K562 (cell line): Measurements from ENCODE around the gene ERBB4. TPM values are rescaled to one million over a fixed set of nuclear protein-coding genes. Genes with fewer than 3 reads are reported as not detected.

Source experiments
- ATAC-seq: fragments of 200-7000 bp; cut with Tn5 transposase; 3 replicates; pipeline ENCODE4 v1.9.1; 2020; ENCODE audit warnings: moderate library complexity
- BruUV-seq: library from RNA; stranded (reverse); fragments of 400-500 nt; replicated peaks from 2 replicates; lab custom pipeline; 2021; lab: Mats Ljungman, UMichigan
- CTCF ChIA-PET: fragments of 300-600 bp; formaldehyde crosslinking; extraction: SDS; loops from one replicate; lab custom pipeline; 2021; ENCODE audit warnings: low intra/inter-chr PET ratio; lab: Yijun Ruan, JAX
- POLR2A ChIA-PET: fragments of 300-600, 350-650 bp; sonication (Branson Sonifier 250); formaldehyde crosslinking; extraction: SDS; loops from one replicate; lab custom pipeline; 2021; ENCODE audit warnings: antibody characterized with exemption, inconsistent platforms; lab: Yijun Ruan, JAX
- DNase-seq, 4 experiments: peaks; one replicate each; pipeline versions ENCODE4 v3.0.0 to v3.0.0-alpha.2; 2011 to 2018; ENCODE audit warnings: low spot score in 3 of 4, mixed read lengths in 3 of 4; ENCODE audit errors: extremely low read depth in 1 of 4
- FAIRE-seq: peaks from 2 replicates; lab custom pipeline; 2011; peaks lifted over from hg19 to GRCh38; lab: Jason Lieb, UNC
- H2AFZ ChIP-seq: 2 replicates; pipeline ENCODE4 v1.6.0; 2011; ENCODE audit warnings: low read depth, low read length, control low read depth, inconsistent platforms
- H3K27ac ChIP-seq: fragments of 200-600 bp; 3 replicates; pipeline ENCODE4 v1.8.0; 2011; ENCODE audit warnings: low read depth, mild to moderate bottlenecking, control low read depth, inconsistent platforms, low read length, moderate library complexity, mixed read lengths; ENCODE audit errors: extremely low read depth
- H3K27me3 ChIP-seq, 2 experiments: fragments of 300-600 bp in 1 of 2; 2 replicates in 1 of 2; 3 replicates in 1 of 2; pipeline versions ENCODE4 v1.6.0 to v1.8.0; 2011; ENCODE audit warnings: inconsistent platforms in 2 of 2, low read length in 2 of 2, mild to moderate bottlenecking in 1 of 2, mixed read lengths in 1 of 2, moderate library complexity in 1 of 2; ENCODE audit not compliant: control insufficient read depth in 2 of 2, insufficient read depth in 2 of 2
- H3K36me3 ChIP-seq: fragments of 300-600 bp; 3 replicates; pipeline ENCODE4 v1.8.0; 2011; ENCODE audit warnings: mild to moderate bottlenecking, low read length, inconsistent platforms; ENCODE audit not compliant: control insufficient read depth, insufficient read depth
- H3K4me1 ChIP-seq, 2 experiments: fragments of 200-600 bp in 1 of 2; replicated peaks in 1 of 2; 2 replicates in 1 of 2; 3 replicates in 1 of 2; pipeline versions ENCODE4 v1.5.1 to v1.8.0; 2011; ENCODE audit warnings: inconsistent platforms in 2 of 2, low read length in 2 of 2, mild to moderate bottlenecking in 1 of 2, mixed read lengths in 1 of 2, moderate library complexity in 1 of 2; ENCODE audit not compliant: control insufficient read depth in 2 of 2, insufficient read depth in 2 of 2
- H3K4me2 ChIP-seq: 2 replicates; pipeline ENCODE4 v1.6.1; 2011; ENCODE audit warnings: low read length, control low read depth, inconsistent platforms, mixed read lengths; ENCODE audit not compliant: insufficient read depth
- H3K4me3 ChIP-seq: fragments of 200-600 bp; sonication (generic), shearing (Covaris generic); 2 replicates; pipeline ENCODE4 v1.5.1; 2016; ENCODE audit warnings: control low read depth, inconsistent platforms
- H3K79me2 ChIP-seq: fragments of 200-600 bp; 3 replicates; pipeline ENCODE4 v1.8.0; 2011; ENCODE audit warnings: low read length, inconsistent platforms; ENCODE audit not compliant: control insufficient read depth, insufficient read depth
- H3K9ac ChIP-seq, 2 experiments: 2 replicates each; pipeline versions ENCODE4 v1.6.0 to v1.6.1; 2011; ENCODE audit warnings: low read depth in 2 of 2, low read length in 2 of 2, control low read depth in 1 of 2, inconsistent platforms in 1 of 2, mild to moderate bottlenecking in 1 of 2, mixed read lengths in 1 of 2; ENCODE audit not compliant: insufficient read depth in 1 of 2
- H3K9me1 ChIP-seq: one replicate; pipeline ENCODE4 v1.6.0; 2011; ENCODE audit warnings: inconsistent platforms, mild to moderate bottlenecking, low read length, moderate library complexity; ENCODE audit not compliant: control insufficient read depth, insufficient read depth
- H3K9me3 ChIP-seq: replicated peaks from 2 replicates; pipeline ENCODE4 v1.5.1; 2011; ENCODE audit warnings: low read depth, low read length, inconsistent platforms; ENCODE audit not compliant: control insufficient read depth, insufficient read depth
- H4K20me1 ChIP-seq: replicated peaks from 2 replicates; pipeline ENCODE4 v1.6.1; 2011; ENCODE audit warnings: low read length, inconsistent platforms, mixed read lengths; ENCODE audit not compliant: control insufficient read depth, insufficient read depth
- GTF2A2 ChIP-seq: IDR thresholded peaks from 2 replicates; pipeline ENCODE4 v1.6.1; 2016; ENCODE audit warnings: mild to moderate bottlenecking, missing genetic modification characterization, missing compliant biosample characterization
- ILF3 ChIP-seq: fragments of 450-650 bp; IDR thresholded peaks from 2 replicates; pipeline ENCODE4 v1.6.1; 2018; ENCODE audit warnings: antibody characterized with exemption, mild to moderate bottlenecking, moderate library complexity, borderline replicate concordance
- MCM2 ChIP-seq: fragments of 450-650 bp; IDR thresholded peaks from 2 replicates; pipeline ENCODE4 v1.6.1; 2017; ENCODE audit warnings: low read depth, mild to moderate bottlenecking
- MECOM ChIP-seq: fragments of 250-450 bp; sonication (Bioruptor Pico); IDR thresholded peaks from 2 replicates; pipeline ENCODE4 v1.8.0; 2022; ENCODE audit warnings: inconsistent platforms
- SRSF1 ChIP-seq: fragments of 200-400 bp; formaldehyde crosslinking; IDR thresholded peaks from 2 replicates; pipeline ENCODE4 v1.6.1; 2017; ENCODE audit warnings: mild to moderate bottlenecking, low read depth, low read length, moderate library complexity
- TCF7 ChIP-seq: sonication (generic); IDR thresholded peaks from 2 replicates; pipeline ENCODE4 v1.6.1; 2016; ENCODE audit warnings: antibody characterized with exemption, borderline replicate concordance
- ZNF316 ChIP-seq: fragments of 450-650 bp; IDR thresholded peaks from 2 replicates; pipeline ENCODE4 v1.6.1; 2016
- ZNF75A ChIP-seq: fragments of 450-650 bp; formaldehyde crosslinking; IDR thresholded peaks from 2 replicates; pipeline ENCODE4 v1.4.0; 2020; ENCODE audit warnings: mild to moderate bottlenecking
- WGBS: fragments of 100-300 bp; shearing (Covaris generic); methylation state at CpG from one replicate; pipeline ENCODE4 v1.1.6; 2016; ENCODE audit warnings: low coverage, mixed read lengths; ENCODE audit not compliant: insufficient coverage; ENCODE audit errors: missing lambda C conversion rate; 5-methylcytosine and 5-hydroxymethylcytosine counted together
- in situ Hi-C: fragments of 300-500 bp; cut with MboI; formaldehyde crosslinking; loops from 4 replicates; pipeline ENCODE4 v1.15.0; 2018; ENCODE audit warnings: inconsistent platforms, mixed read lengths
- intact Hi-C: fragments of 100-400 bp; cut with micrococcal nuclease; formaldehyde crosslinking; loops from 2 replicates; pipeline ENCODE4 v1.14.2; 2022
- polyA plus RNA-seq, 8 experiments: library from polyadenylated mRNA; depleted of rRNA in 4 of 8; stranded (reverse) in 5 of 8; unstranded in 3 of 8; fragments of >200 nt; fragmentation: Nextera tagmentation in 2 of 8; fragmentation: Illumina TruSeq in 1 of 8; extraction: Ambion mirVana in 2 of 8; extraction: Trizol in 1 of 8; gene quantifications; 2 replicates each; pipeline versions ENCODE4 v1.2.1 to v1.2.3, GENCODE V29; 2011 to 2014; ENCODE audit warnings: inconsistent platforms in 1 of 8, missing spikeins in 1 of 8
- total RNA-seq, 7 experiments: library from RNA; depleted of rRNA in 6 of 7; stranded (reverse); fragments of >200 nt in 6 of 7; fragmentation: Illumina TruSeq in 2 of 7; extraction: Trizol in 2 of 7; gene quantifications; 2 replicates each; pipeline versions ENCODE4 v1.2.1 to v1.2.3, GENCODE V29; 2011 to 2021; ENCODE audit warnings: low replicate concordance in 1 of 7
- TF ChIP-seq, protein P1 (sequence below), 2 experiments: fragments of 450-650 bp; IDR thresholded peaks; 2 replicates each; pipeline ENCODE4 v1.6.1; 2016
- TF ChIP-seq, protein P2 (sequence below), 2 experiments: fragments of 450-650 bp; IDR thresholded peaks; 2 replicates each; pipeline ENCODE4 v1.6.1; 2016; ENCODE audit warnings: mild to moderate bottlenecking in 2 of 2, borderline replicate concordance in 1 of 2, low read depth in 1 of 2, moderate library complexity in 1 of 2
- TF ChIP-seq, protein P3 (sequence below): fragments of 450-650 bp; IDR thresholded peaks from 2 replicates; pipeline ENCODE4 v1.6.1; 2017; ENCODE audit warnings: antibody characterized with exemption

The ERBB4 gene
- total and polyA plus RNA-seq, 9 of the 15 experiments (the other 6 are each of a cell fraction or from before 2014, with no cell fraction given), result not detected

- no peaks in the 10 kb centered on the region for H3K27me3 ChIP-seq
- FAIRE-seq, result no peak
- ATAC-seq, result no peak
- H3K79me2 ChIP-seq, result no peaks in the 10 kb centered on the region
- H3K4me2 ChIP-seq, result no peak overlapping the region
- in situ Hi-C loops, result no loop called here
- no peaks in the 10 kb centered on the region for H3K9me3 ChIP-seq
- POLR2A ChIA-PET, result no interaction called here
- no peaks in the 10 kb centered on the region for H3K36me3 ChIP-seq
- DNase-seq, result no peak
- no peaks in the 10 kb centered on the region for H3K4me1 ChIP-seq
- H3K4me3 ChIP-seq, result no peak overlapping the region
- CTCF ChIA-PET, result no interaction called here
- no peak overlapping the region for H2AFZ ChIP-seq
- no peaks in the 10 kb centered on the region for H4K20me1 ChIP-seq
- intact Hi-C loops, result no loop called here
- H3K9me1 ChIP-seq, result no peaks in the 10 kb centered on the region
- no peak overlapping the region for H3K9ac ChIP-seq
- BruUV-seq, result no TSS peak
- WGBS, result 3% methylated on average over 4 of the region's 4 CpGs
- no peak overlapping the region for H3K27ac ChIP-seq
- no peak for TF ChIP-seq SRSF1
- TF ChIP-seq ZNF316, result no peak
- TF ChIP-seq, protein P1, sequence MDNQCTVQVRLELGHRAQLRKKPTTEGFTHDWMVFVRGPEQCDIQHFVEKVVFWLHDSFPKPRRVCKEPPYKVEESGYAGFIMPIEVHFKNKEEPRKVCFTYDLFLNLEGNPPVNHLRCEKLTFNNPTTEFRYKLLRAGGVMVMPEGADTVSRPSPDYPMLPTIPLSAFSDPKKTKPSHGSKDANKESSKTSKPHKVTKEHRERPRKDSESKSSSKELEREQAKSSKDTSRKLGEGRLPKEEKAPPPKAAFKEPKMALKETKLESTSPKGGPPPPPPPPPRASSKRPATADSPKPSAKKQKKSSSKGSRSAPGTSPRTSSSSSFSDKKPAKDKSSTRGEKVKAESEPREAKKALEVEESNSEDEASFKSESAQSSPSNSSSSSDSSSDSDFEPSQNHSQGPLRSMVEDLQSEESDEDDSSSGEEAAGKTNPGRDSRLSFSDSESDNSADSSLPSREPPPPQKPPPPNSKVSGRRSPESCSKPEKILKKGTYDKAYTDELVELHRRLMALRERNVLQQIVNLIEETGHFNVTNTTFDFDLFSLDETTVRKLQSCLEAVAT (IDR thresholded peaks at IDR 0.05), result no peak
- no peak for TF ChIP-seq MECOM (CRISPR knock-in tag)
- TF ChIP-seq MCM2, result no peak
- no peak for TF ChIP-seq TCF7
- no peak for TF ChIP-seq GTF2A2 (tag)
- TF ChIP-seq, protein P2, sequence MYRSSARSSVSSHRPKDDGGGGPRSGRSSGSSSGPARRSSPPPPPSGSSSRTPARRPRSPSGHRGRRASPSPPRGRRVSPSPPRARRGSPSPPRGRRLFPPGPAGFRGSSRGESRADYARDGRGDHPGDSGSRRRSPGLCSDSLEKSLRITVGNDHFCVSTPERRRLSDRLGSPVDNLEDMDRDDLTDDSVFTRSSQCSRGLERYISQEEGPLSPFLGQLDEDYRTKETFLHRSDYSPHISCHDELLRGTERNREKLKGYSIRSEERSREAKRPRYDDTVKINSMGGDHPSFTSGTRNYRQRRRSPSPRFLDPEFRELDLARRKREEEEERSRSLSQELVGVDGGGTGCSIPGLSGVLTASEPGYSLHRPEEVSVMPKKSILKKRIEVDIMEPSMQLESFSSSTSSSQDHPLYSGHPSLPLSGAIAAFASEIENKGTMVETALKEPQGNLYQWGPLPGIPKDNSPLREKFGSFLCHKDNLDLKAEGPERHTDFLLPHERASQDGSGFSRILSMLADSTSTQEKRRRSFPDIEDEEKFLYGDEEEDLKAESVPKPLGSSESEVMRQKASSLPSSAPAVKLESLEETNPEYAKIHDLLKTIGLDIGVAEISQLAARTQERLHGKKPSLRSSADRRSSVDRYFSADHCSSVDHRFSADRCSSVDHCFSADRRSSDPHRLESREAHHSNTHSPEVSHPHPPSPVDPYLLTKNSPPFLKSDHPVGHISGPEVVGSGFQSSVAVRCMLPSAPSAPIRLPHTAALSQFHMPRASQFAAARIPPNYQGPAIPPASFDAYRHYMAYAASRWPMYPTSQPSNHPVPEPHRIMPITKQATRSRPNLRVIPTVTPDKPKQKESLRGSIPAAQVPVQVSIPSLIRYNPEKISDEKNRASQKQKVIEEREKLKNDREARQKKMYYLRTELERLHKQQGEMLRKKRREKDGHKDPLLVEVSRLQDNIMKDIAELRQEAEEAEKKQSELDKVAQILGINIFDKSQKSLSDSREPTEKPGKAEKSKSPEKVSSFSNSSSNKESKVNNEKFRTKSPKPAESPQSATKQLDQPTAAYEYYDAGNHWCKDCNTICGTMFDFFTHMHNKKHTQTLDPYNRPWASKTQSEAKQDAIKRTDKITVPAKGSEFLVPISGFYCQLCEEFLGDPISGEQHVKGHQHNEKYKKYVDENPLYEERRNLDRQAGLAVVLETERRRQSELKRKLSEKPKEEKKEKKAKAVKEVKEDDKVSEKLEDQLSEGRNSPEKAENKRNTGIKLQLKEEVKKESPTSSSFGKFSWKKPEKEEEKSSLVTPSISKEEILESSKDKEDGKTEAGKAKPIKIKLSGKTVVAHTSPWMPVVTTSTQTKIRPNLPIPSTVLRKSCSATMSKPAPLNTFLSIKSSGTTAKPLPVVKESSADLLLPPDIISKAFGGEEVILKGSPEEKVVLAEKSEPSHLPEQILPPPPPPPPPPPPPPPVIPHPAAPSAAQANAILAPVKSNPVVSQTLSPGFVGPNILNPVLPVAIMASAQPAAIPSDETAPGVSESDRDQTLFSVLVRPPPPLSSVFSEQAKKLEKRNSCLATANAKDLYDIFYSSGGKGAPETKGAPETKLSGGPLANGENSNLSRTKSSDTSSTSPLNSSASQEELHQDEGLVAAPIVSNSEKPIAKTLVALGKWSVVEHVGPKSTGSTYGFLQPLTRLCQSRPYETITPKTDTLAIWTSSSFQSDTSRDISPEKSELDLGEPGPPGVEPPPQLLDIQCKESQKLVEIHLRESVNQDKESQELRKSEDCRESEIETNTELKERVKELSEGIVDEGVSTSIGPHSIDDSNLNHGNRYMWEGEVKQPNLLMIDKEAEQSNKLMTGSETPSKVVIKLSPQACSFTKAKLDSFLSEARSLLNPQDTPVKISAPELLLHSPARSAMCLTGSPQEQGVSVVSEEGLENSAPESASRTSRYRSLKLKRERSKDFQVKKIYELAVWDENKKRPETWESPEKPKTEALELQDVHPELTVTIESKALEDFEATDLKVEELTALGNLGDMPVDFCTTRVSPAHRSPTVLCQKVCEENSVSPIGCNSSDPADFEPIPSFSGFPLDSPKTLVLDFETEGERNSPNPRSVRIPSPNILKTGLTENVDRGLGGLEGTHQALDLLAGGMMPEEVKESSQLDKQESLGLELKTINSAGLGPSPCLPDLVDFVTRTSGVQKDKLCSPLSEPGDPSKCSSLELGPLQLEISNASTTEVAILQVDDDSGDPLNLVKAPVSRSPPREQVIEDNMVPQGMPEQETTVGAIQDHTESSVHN (IDR thresholded peaks at IDR 0.05; ENCODE audit: borderline replicate concordance in 1 of 2, low read depth in 1 of 2), result no peak
- TF ChIP-seq ILF3, result no peak
- TF ChIP-seq ZNF75A (CRISPR knock-in tag), result no peak
- TF ChIP-seq, protein P3, sequence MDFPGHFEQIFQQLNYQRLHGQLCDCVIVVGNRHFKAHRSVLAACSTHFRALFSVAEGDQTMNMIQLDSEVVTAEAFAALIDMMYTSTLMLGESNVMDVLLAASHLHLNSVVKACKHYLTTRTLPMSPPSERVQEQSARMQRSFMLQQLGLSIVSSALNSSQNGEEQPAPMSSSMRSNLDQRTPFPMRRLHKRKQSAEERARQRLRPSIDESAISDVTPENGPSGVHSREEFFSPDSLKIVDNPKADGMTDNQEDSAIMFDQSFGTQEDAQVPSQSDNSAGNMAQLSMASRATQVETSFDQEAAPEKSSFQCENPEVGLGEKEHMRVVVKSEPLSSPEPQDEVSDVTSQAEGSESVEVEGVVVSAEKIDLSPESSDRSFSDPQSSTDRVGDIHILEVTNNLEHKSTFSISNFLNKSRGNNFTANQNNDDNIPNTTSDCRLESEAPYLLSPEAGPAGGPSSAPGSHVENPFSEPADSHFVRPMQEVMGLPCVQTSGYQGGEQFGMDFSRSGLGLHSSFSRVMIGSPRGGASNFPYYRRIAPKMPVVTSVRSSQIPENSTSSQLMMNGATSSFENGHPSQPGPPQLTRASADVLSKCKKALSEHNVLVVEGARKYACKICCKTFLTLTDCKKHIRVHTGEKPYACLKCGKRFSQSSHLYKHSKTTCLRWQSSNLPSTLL, result no peak
Observed at GRCh38 chr2:212030709-212031108, 507.9 kb downstream of the ERBB4 start.
